Smooth muscle cell (in vitro differentiated cells): ENCODE data around the gene TMEM132E. TPM values are rescaled to one million over a fixed set of nuclear protein-coding genes. Genes with fewer than 3 reads are reported as not detected.
A peak's percentile ranks its signal among the peaks of the same experiment; 100 is the strongest.

Experiments used
- DNase-seq: peaks from one replicate; lab custom pipeline; 2025; ENCODE audit not compliant: unreplicated experiment; lab: John Stamatoyannopoulos, UW
- H2AFZ ChIP-seq: fragments of 200-600 bp; sonication (generic); 2 replicates; pipeline ENCODE4 v1.6.0; 2016; ENCODE audit warnings: antibody characterized with exemption, low read depth, mild to moderate bottlenecking
- H3F3A ChIP-seq: fragments of 200-600 bp; sonication (generic); 2 replicates; pipeline ENCODE4 v1.6.0; 2017; ENCODE audit warnings: antibody characterized with exemption, low read depth
- H3K27ac ChIP-seq: fragments of 200-600 bp; sonication (generic); 2 replicates; pipeline ENCODE4 v1.5.1; 2016; ENCODE audit warnings: low read depth, mild to moderate bottlenecking
- H3K27me3 ChIP-seq: fragments of 200-600 bp; sonication (generic); 2 replicates; pipeline ENCODE4 v1.6.1; 2016; ENCODE audit warnings: low read depth, mild to moderate bottlenecking
- H3K36me3 ChIP-seq: fragments of 200-600 bp; sonication (generic); 2 replicates; pipeline ENCODE4 v1.5.1; 2016; ENCODE audit warnings: low read depth
- H3K4me1 ChIP-seq: fragments of 200-600 bp; sonication (generic); 2 replicates; pipeline ENCODE4 v1.5.1; 2016; ENCODE audit warnings: low read depth
- H3K4me2 ChIP-seq: fragments of 200-600 bp; sonication (generic); 2 replicates; pipeline ENCODE4 v1.6.0; 2016; ENCODE audit warnings: mild to moderate bottlenecking
- H3K4me3 ChIP-seq: fragments of 200-600 bp; sonication (generic); 2 replicates; pipeline ENCODE4 v1.5.1; 2016; ENCODE audit warnings: mild to moderate bottlenecking
- H3K79me2 ChIP-seq: fragments of 200-600 bp; sonication (generic); 2 replicates; pipeline ENCODE4 v1.6.0; 2016; ENCODE audit warnings: low read depth, mild to moderate bottlenecking
- H3K9ac ChIP-seq: fragments of 200-600 bp; sonication (generic); 2 replicates; pipeline ENCODE4 v1.6.0; 2016; ENCODE audit warnings: low read depth
- H3K9me3 ChIP-seq: fragments of 200-600 bp; sonication (generic); replicated peaks from 2 replicates; pipeline ENCODE4 v1.5.1; 2016; ENCODE audit warnings: low read depth
- H4K20me1 ChIP-seq: fragments of 200-600 bp; sonication (generic); 2 replicates; pipeline ENCODE4 v1.6.0; 2016; ENCODE audit warnings: low read depth
- CTCF ChIP-seq: fragments of 200-600 bp; sonication (generic); IDR thresholded peaks from 2 replicates; pipeline ENCODE4 v1.5.1; 2017; ENCODE audit warnings: borderline replicate concordance, mild to moderate bottlenecking, antibody characterized with exemption; ENCODE audit not compliant: insufficient read depth, poor library complexity, severe bottlenecking
- WGBS: methylation state at CpG from one replicate; pipeline ENCODE4 v1.1.7; 2016; ENCODE audit warnings: low lambda C conversion rate; 5-methylcytosine and 5-hydroxymethylcytosine counted together
- polyA plus RNA-seq: library from polyadenylated mRNA; unstranded; fragments of >200 nt; fragmentation: Nextera tagmentation; extraction: Ambion mirVana; gene quantifications from 2 replicates; pipeline ENCODE4 v1.2.1, GENCODE V29; 2016
- total RNA-seq: library from RNA; depleted of rRNA; stranded (reverse); fragments of >200 nt; gene quantifications from 2 replicates; pipeline ENCODE4 v1.2.3, GENCODE V29; 2014

The TMEM132E gene
- total and polyA plus RNA-seq, 2 experiments from 2014 or later: 0.13 to 0.17 TPM

- WGBS: 15% methylated on average over 3 of the region's 3 CpGs
- no peak for TF ChIP-seq CTCF
- Histone ChIP-seq H4K20me1 (no peaks in the 10 kb centered on the region), H2AFZ (no peak overlapping the region), H3F3A (no peaks in the 10 kb centered on the region), H3K4me1 (peaks cover 31% of the 10 kb centered on the region), H3K79me2 (no peaks in the 10 kb centered on the region), H3K9ac (no peak overlapping the region), H3K4me2 (no peak overlapping the region), H3K27ac (no peak overlapping the region), H3K27me3 (no peaks in the 10 kb centered on the region), H3K36me3 (no peaks in the 10 kb centered on the region), H3K9me3 (no peaks in the 10 kb centered on the region), H3K4me3 (no peak overlapping the region)
- DNase-seq: no peak
These were observed 36.8 kb downstream of the TMEM132E start for GRCh38 chr17:34616148-34616547.

- 85% methylated on average over 4 of the region's 4 CpGs for WGBS
- no peaks in the 10 kb centered on the region for H4K20me1 ChIP-seq
- H3K4me2 ChIP-seq: no peak overlapping the region
- H3K9me3 ChIP-seq: no peaks in the 10 kb centered on the region
- H3K9ac ChIP-seq: no peak overlapping the region
- H3K4me3 ChIP-seq: no peak overlapping the region
- H3K27me3 ChIP-seq: no peaks in the 10 kb centered on the region
- no peaks in the 10 kb centered on the region for H3F3A ChIP-seq
- no peak for TF ChIP-seq CTCF
- no peaks in the 10 kb centered on the region for H3K79me2 ChIP-seq
- no peak for DNase-seq
- no peak overlapping the region for H2AFZ ChIP-seq
- H3K36me3 ChIP-seq: no peaks in the 10 kb centered on the region
- H3K4me1 ChIP-seq: peaks cover 30% of the 10 kb centered on the region
- no peak overlapping the region for H3K27ac ChIP-seq
These were observed 38.0 kb downstream of the TMEM132E start for GRCh38 chr17:34617398-34617797.

GRCh38 chr17:34619687-34620217, 40.4 kb downstream of the TMEM132E start:
- no peaks in the 10 kb centered on the region for H3K27me3 ChIP-seq
- no peak overlapping the region for H3K4me3 ChIP-seq
- H3K27ac ChIP-seq: peak overlapping the region; percentile 43
- no peak for DNase-seq
- 83% methylated on average over 3 of the region's 3 CpGs for WGBS
- TF ChIP-seq CTCF: no peak
- no peaks in the 10 kb centered on the region for H3K36me3 ChIP-seq
- H3K4me2 ChIP-seq: no peak overlapping the region
- peaks cover 16% of the 10 kb centered on the region for H3K4me1 ChIP-seq
- no peak overlapping the region for H3K9ac ChIP-seq
- no peaks in the 10 kb centered on the region for H4K20me1 ChIP-seq
- H2AFZ ChIP-seq: no peak overlapping the region
- no peaks in the 10 kb centered on the region for H3K79me2 ChIP-seq
- H3K9me3 ChIP-seq: no peaks in the 10 kb centered on the region
- no peaks in the 10 kb centered on the region for H3F3A ChIP-seq

GRCh38 chr17:34620458-34620857, 41.1 kb downstream of the TMEM132E start:
- H3K27me3 ChIP-seq: no peaks in the 10 kb centered on the region
- H2AFZ ChIP-seq: no peak overlapping the region
- no peaks in the 10 kb centered on the region for H3K9me3 ChIP-seq

More at GRCh38 chr17:34620458-34620857, 41.1 kb downstream of the TMEM132E start:
- no peak for DNase-seq
- H3K36me3 ChIP-seq: no peaks in the 10 kb centered on the region
- H3K4me2 ChIP-seq: no peak overlapping the region
- H3F3A ChIP-seq: no peaks in the 10 kb centered on the region
- TF ChIP-seq CTCF: no peak
- H3K9ac ChIP-seq: no peak overlapping the region
- H4K20me1 ChIP-seq: no peaks in the 10 kb centered on the region
- peak overlapping the region; percentile 43 for H3K27ac ChIP-seq
- no peaks in the 10 kb centered on the region for H3K79me2 ChIP-seq
- H3K4me3 ChIP-seq: no peak overlapping the region
- WGBS: 51% methylated on average over 5 of the region's 5 CpGs
- H3K4me1 ChIP-seq: peaks cover 19% of the 10 kb centered on the region
